HG02610 (cell line): ENCODE data around the gene MS4A10.

Experiments
- ATAC-seq: cut with Tn5 transposase; IDR thresholded peaks from one replicate; pipeline ENCODE4 v1.9.1; 2021; ENCODE audit warnings: mild to moderate bottlenecking, moderate library complexity; ENCODE audit not compliant: unreplicated experiment

Gene MS4A10

DNA sequence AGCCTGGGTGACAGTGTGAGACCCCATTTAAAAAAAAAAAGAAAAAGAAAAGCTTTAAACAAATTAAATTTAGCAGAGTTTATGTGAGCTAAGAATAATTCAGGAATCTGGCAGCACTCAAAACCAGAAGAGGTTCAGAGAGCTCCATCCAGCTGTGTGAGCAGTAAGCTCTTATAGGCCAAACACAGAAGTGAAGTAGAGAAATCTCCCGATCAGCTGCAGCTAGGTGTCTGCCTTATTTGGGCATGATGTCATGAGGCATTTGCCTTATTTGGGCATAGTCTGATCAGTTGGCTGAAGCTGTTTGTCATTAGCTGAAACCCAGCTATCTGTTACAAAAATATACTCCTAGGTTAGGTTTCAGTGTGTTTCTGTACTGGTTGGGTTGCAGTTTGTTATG, 20.3 kb upstream of the MS4A10 start:
- ATAC-seq = peak; percentile 35

DNA sequence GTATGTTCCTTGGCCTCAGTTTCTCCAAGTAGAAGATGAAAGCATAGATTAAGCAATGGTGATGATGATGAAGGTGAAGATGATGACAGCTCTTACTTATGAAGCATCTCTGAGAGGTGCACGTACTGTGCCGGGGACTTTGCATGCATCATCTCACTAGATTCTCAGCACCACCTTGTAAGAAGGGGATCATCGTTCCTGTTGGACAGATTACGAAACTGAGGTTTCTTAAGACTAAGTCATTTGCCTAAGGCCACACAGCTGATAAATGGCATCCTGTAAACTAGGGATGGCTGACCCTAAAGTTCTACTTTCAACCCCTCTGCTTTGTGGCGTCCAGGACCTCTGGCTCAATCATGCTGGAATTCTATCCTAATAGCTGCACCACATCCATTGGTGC, 19.8 kb upstream of the MS4A10 start:
- ATAC-seq = no peak

DNA sequence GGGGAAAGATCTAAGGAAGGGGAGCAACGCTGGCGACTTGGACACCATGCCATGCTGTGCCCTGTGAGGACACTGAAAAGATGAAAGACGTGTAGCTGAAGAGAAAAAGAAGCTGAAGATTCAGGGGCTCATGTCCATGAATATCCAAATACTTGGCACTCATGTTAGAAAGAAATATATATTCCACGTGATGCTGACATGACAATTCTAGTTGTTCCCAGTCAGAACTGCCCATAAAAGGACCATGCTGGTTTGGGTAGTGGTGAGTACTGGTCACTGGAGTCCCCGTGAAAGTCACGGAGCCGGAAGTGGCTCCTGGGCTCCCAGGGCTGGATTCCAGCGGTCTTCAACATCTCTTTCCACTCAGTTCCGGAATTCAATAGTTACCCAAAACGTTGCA, 18.6 kb upstream of the MS4A10 start:
- ATAC-seq = no peak

DNA sequence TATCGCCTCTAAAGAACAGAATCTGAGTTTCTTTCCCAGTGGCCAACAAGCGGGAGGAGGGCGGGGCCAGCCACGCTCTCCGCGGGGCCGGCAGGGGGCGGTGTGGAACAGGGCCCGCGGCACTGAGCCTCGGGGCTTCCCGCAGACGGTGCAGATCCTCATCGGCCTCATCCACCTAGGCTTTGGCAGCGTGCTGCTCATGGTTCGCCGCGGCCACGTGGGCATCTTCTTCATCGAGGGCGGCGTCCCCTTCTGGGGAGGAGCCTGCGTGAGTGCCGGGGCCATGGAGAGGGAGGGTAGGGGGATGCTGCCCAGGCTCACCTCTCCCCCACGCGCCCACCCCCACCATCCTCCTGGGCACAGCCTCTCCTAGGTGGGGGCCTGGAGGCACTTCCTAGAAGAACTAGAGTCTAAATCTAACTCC, 17.7 kb upstream of the MS4A10 start:
- no peak for ATAC-seq

DNA sequence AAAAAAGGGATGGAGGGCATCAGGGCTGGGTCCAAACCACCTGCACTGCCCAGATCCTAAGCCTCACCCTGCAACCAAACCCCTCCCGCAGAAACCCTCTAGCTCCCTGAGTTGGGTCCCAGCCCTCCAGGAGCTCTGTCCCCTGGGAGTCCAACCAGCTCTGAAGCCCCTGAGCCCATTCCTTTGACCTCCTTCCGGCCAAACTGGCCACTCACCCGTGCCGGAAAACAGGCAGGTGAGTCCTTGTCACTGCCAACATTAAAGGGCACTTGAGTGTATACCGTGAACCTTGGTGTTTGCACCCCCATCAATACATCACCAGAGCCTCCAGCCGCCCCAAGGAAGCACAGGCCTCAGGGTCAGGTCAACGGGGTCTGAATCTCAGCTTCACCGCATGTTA, 16.9 kb upstream of the MS4A10 start:
- no peak for ATAC-seq

DNA sequence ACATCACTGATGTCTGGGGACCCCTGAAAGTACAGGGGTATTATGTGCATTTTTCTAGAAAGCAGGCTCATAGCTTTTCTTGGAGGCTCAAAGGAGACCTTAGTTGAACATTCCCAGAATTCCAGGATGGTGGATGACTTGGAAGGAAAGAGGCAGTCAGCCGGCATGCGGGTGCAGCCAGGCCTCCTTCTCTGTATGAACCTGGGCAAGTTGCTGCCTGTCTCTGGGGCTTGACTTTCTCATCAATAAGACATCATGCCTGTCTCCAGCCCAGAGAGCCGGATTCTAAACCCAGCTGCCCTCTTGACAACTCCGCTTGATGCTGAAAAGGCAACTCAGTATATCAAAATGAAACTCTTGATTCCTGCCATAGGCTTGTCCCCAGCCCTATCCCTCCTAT, 15.9 kb upstream of the MS4A10 start:
- no peak for ATAC-seq

DNA sequence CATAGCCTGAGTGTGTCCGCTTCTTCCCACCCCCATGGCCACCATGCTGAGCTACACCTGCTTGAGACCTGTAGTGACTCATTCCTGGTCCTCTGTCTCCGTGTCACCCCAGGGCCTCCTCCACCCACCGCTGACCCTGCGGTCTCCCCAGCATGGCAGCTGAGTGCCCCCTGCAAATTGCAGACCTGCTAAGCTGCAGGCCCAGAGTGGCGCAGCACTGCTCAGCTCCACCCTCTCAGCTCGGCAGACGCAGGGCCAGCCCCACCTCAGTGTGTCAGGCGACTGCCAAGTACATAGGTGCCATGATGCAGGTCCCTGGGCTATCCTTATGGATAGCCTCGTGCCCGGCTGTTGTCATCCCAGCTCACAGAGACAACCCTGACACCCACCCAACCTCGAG, 15.3 kb upstream of the MS4A10 start:
- ATAC-seq = no peak

DNA sequence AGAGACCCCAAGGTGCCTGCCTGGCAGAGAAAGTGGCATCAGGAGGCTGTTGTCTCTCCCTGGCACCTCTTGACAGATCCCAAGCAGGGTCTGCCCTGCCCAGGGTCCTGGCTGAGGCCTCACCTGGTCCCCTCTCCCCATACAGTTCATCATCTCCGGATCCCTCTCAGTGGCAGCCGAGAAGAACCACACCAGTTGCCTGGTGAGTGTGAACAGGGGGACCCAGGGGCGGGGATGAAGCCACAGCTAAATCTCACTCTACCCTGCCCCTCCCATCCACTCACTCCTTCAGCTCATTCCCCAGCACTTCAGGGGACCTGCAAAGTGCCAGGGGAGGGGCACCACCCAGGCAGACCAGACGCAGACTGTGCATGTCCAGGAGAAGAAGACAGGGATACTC, 14.0 kb upstream of the MS4A10 start:
- ATAC-seq = no peak

DNA sequence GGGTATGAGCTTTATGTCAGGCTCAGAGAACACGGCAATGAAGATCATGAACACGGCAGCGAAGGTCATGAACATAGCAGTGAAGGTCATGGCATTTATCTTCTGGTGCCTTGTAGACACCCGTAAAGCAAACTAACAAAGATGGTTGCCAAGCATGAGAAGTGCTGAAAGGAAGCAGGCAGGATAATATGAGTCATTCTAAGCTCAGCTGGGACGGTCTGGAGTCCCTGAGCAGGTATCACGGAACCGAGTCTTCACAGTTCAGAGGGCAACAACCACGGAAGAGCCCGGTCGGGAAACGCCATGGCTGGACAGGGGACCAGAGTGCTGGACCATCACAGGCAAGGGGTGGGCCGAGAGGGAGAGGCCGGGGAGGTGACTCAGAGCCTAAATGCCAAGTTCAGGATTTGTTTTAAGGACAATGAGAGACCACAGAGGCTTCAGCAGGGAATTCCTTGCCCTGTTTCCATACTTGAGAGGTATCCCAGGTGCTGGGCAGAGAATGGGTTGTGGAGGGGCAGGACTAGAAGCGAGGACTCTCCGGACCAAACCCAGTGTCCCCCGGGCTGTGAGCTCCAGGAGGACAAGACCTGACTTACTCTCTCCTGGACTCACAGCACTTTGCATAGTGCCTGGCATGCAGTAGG, 13.1 kb upstream of the MS4A10 start:
- ATAC-seq = no peak

DNA sequence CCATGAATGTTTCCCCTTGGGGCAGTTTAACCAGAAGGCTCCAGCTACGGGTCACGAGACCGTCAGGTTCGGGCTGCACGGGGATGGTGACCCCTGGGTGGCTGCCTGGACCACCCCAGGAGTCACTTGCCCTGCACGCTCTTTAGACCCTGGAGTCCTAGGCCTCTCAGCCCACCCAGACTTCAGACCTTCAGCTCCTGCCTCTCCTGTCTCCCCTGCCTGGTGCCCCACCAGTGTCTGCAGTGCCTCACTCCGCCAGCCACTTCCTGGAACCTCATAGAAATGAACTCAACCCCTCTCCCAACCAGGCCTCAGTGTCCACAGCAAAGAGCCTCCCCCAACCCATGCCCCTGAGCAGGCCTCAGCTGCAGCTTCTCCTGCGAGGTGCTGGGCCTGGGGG, 12.5 kb upstream of the MS4A10 start:
- ATAC-seq = no peak

DNA sequence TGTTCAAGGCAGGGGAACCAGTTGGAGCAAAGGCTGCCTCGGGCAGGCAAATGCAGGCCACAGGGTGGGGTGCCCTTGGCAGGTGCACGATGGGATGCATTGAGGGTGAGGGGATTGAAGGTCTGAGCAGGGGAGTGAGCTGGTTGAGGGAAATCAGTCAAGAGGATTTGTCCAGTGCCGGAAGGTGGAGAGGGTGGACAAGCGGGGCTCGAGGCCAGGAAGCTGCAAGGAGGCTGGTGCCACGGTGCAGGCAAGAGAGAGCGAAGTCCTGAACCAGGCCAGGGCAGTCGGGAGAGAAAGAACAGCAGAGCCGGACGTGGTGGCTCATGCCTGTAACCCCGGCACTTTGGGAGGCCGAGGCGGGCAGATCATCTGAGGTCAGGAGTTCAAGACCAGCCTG, 10.4 kb upstream of the MS4A10 start:
- ATAC-seq = no peak

DNA sequence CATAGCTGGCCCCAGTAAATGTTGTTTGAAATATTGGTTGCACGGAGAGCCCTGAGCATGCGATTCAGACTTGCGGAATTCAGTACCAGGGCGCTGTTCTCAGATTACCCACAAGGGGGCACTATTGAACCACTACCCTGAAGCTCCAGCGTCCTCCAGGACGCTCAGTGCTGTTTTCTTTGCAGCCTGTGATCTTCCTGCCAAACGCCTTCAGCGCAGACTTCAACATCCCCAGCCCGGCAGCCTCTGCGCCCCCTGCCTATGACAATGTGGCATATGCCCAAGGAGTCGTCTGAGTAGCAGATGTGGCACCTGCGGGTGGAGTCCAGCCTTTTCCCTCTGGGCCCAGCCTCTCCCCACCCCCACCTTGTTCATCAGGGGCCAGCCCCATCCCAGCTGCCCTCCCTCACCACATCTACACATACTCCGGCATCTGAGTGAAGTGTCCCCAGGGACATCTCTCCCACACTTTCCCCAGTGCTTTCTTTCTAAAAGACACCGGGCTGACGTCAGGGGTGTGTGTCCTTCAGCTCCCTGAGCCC, 9.6 kb upstream of the MS4A10 start:
- ATAC-seq = peak; percentile 49

DNA sequence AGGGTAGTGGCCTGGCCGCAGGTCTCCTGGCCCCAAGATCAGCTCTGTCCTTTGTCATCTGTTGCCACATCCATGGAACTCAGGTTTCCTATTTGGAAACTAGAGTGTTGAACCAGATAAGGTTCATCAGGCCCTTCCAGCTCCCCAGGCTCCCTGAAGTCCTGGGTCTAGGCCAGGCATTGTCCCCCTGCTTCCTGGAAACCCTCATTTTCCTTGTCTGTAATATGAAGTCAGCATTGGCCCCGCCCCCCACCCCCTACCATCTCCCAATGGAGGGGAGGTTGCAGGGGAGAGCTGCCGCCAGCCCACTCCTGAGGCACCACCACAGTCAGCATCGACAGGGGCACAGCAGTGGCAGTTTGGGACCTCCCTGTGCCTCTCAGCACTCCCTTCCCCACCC, 9.0 kb upstream of the MS4A10 start:
- no peak for ATAC-seq

DNA sequence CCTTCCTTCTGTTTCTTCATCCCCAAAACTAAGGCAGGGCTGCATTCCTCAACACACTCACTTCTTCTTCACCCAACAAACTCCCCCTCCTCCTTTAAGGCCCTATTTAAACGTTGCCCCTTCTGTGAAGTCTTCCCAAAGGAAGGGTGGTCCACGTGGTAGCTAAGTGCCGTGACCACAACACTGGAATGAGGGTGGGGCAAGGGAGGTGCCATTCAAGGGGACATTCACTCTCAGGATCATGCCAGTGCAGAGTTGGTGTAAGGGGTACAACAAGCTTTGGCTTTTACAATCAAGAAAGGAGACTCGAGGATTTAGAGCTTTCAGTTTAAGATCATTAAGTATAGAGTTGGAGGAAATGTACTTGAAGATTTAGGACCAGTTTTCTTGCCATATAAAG, 8.0 kb upstream of the MS4A10 start:
- no peak for ATAC-seq

DNA sequence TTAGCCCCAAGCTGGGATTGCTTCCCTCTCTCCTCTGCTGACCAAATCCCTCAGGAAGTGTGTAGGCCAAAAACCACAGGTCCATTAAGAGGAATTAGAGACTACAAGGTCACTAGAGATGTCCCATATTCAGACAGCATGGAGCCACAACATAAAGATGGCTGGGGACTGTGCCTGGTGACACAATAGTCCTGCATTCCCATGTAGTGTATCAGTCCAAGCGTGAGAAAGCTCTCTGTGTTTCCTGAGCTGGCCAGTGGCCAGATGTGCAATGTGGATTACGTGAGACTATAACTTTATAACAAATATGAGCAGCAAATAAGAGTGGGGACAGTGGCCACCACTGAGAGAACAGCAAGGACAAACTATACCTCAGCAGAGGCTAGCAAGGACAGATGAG, 7.6 kb upstream of the MS4A10 start:
- ATAC-seq = no peak

DNA sequence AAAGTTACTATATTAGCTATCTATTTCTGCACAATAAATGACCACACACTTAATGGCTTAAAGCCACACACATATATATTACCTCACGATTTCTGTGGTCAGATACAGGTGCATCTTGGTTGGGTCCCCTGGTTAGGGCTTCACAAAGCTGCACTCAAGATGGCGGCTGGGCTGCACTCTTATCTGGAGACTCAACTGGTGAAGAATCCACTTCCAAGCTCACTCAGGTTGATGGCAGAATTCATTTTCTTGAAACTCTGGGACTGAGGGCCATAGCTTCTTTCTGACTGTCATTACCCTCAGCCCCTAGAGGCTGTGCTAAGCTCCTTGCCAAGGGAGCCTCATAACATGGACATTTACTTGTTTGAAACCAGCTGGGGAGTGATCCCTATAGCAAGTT, 5.1 kb upstream of the MS4A10 start:
- no peak for ATAC-seq

DNA sequence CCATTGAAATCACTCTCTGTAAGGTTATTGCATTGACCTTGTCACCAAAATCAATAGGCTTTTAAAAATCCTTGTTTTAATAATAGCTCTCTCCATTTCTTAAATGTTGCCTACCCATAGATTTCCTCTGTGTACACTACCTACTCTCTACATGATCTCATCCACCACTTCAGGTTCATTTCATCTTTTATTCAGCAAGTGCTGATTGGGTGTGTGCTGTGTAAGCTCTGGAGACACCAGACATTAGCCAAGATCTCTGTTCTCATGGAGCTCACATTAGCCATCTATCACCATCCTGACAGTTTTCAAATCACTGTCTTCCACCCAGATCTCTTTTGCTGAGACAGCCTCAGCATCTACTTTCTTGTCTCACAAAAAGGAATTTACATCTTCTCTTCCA, 4.4 kb upstream of the MS4A10 start:
- ATAC-seq = no peak

DNA sequence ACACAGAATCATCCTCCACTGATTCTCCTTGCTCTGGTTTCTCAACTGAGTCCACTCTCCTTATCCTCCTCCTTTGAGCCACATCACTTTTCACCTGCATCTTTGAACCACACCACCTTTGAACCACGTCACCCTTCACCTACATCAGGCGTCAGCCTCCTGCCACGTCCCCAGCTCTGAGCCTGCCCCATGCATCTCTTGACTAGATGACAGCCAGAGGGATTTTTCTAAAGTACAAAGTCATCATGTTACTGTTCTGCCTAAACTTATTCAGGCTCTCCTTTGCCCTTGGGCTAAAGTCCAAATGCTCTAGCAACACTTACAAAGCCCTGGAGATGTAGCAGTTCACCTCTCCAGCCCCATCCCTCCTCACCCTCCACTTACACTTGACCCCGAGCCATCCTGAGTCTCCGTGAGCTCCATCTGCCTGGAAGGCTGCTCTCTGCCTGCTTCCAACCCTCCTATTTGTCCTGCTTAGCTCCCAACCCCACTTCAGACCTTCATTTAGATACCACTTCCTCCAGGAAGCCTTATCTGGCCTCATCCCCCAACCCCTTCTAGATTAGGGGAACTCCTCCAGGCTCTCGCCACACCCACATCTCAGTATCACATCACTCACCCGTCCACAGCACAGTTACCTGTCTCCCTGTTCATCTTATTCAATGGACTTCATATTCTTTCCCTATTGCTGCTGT, 3.7 kb upstream of the MS4A10 start:
- no peak for ATAC-seq

DNA sequence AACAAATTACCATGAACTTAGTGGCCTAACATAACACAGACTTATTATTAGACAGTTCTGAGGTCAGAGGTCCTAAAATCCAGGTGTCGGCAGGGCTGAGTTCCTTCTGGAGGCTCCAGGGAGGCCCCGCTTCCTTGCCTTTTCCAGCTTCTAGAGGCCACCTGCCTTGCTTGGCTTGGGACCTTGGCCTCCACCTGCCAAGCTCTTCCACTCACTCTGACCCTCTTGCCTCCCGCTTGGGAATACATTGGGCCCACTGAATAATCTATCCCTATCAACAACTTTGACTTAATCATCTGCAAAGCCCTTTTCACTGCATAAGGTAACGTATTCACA, 3.2 kb upstream of the MS4A10 start:
- no peak for ATAC-seq

DNA sequence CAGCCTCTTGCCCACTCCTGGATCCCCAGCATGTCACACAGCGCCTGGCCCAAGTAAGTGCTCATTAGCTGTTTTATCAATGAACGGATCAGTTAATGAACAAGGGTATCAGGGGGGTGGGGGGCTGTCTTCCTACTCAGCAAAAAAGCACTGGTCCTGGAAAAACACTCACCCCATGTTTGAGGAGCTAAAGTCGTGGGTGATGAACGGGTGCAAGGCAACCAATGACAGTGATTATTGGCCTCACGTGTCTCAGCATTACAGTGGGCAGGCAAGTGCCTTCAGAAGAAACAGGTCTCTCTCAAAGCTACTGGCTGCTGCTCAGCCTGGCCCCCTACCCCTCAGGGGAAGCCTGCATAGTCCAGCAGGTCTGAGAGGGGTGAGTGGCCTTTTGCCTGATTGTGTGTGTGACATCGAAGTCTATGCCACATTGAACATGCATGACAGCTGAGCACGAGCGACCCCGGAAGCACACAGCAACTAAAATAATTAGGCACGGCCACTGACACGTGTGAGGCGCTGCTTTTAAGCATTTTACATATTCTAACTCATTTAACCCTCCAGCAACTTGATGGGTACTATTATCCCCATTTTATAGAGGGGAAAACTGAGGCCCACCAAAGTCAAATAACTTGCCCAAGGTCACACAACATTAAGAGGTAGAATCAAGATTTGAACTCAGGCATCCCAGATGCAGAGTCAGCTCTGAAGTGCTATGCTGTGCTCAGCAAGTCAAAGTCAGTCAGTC, 2.6 kb upstream of the MS4A10 start:
- no peak for ATAC-seq

DNA sequence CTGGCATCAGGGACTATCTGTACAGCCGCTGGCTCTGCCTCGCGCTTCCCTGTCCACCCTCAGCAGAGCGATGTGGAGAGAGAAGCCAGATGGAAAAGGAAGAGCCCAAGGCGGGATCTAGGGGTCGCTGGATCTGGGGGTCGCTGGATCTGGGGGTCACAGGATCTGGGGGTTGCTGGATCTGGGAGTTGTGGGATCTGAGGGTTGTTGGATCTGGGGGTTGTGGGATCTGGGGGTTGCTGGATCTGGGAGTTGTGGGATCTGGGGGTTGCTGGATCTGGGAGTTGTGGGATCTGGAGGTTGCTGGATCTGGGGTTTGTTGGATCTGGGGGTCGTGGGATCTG, 2.0 kb upstream of the MS4A10 start:
- no peak for ATAC-seq

DNA sequence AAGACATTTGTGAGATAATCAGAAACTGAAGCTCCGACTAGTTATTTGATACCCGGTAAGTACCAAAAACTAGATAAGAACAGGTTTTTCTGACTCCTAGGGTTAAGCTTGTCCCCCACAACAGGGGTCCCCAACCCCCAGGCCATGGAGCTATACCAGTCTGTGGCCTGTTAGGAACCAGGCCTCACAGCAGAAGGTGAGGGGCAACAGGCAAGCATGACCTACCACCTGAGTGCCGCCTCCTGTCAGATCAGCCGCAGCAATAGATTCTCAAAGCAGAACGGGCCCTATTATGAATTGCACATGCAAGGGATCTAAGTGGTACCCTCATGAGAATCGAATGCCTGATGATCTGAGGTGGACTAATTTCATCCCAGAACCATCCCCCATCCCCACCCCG, 1.2 kb upstream of the MS4A10 start:
- ATAC-seq = no peak
